ENCODE measurements around the gene MCU. TPM values are rescaled to one million over a fixed set of nuclear protein-coding genes. Genes with fewer than 3 reads are reported as not detected.

The MCU gene
- total RNA-seq, 1 experiment from 2014 or later: 26.8 TPM

DNA sequence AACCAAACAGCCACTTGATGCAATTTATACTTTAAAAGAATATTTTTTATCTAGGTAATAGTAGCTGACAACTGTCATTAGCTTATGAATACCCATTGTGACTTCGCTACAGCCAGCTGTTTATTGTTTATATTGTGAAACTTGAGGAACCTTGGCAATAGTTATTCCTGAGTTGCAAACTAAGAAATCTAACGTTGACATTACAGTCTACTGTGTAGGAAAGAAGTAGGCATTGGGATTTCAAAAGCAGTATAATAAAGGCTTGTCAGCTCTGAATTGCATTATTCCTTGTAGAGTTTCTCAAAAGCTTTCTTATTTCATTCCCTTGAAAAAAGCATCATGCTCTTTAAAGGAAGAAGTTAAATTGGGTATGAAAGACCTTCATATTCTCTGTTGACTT lies 158.9 kb downstream of the MCU start (continued):
- TF ChIP-seq YY1 (IDR thresholded peaks at IDR 0.05; ENCODE audit: extremely low read depth, insufficient replicate concordance, low read depth, low read length) (no peak), EZH2 (IDR thresholded peaks at IDR 0.05) (no peak)

DNA sequence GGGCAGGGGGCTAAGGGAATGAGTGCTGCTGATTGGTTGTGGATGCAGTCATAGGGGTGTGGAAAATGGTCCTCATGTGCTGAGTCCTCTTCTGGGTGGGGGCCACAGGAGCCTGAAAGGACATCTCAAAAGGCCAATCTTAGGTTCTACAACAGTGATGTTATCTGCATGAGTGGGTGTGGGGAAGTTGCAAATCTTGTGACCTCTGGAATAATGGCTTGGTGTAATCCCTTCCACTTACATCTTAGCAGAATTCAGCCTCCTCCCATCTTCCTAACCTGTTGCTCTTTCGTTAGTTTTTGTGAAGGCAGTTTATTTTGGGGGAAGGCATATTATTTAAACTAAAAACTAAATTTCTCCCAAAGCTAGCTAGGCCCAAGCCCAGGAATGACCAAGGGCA lies 159.6 kb downstream of the MCU start:
- ChIA-PET POLR2A (no interaction called here), RAD21 (ENCODE audit: low non-redundant PET in 1 of 2, low total read pairs in 2 of 2, uncharacterized antibody in 2 of 2, unreplicated experiment in 2 of 2) (no interaction called here)
- intact Hi-C loops (cut with micrococcal nuclease): no loop called here

DNA sequence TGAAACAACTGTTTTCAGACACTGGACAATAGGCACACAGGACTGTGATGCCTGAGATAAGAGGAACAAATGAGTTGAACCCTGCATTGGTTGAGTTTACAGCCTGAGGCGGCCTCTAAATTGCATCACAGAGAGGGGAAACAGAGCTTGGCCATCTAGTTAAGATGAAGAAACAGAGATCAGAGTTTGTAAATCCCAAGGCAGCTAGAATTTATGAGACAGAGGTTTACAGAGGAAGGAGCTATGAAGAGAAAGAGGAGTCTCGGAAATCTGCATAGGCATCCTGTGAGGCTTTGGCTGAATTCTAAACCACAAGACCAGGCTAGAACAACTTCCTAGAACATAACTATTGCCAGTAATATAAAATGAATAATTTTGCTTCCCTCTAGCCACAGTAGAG lies 160.6 kb downstream of the MCU start:
- ChIA-PET CTCF (no interaction called here), POLR2A (no interaction called here), RAD21 (ENCODE audit: low non-redundant PET in 1 of 2, low total read pairs in 2 of 2, uncharacterized antibody in 2 of 2, unreplicated experiment in 2 of 2) (no interaction called here)
- TF ChIP-seq SP1 (IDR thresholded peaks at IDR 0.05; ENCODE audit: low read depth) (no peak), ZNF274 (IDR thresholded peaks at IDR 0.05; ENCODE audit: low read depth, low read length) (no peak), CBX3 (IDR thresholded peaks at IDR 0.05; ENCODE audit: low read depth) (no peak), ZFX (IDR thresholded peaks at IDR 0.05) (no peak), FOSL1 (IDR thresholded peaks at IDR 0.05; ENCODE audit: low read depth) (no peak), POLR2A (IDR thresholded peaks at IDR 0.05; ENCODE audit: borderline replicate concordance, extremely low read depth, insufficient read depth, insufficient read length) (no peak), EGR1 (IDR thresholded peaks at IDR 0.05; ENCODE audit: low read depth) (no peak), SRF (IDR thresholded peaks at IDR 0.05; ENCODE audit: low read depth) (no peak), ELF1 (IDR thresholded peaks at IDR 0.05; ENCODE audit: borderline replicate concordance, low read depth) (no peak), CEBPB (IDR thresholded peaks at IDR 0.05; ENCODE audit: low read depth) (no peak), EZH2phosphoT487 (IDR thresholded peaks at IDR 0.05; ENCODE audit: borderline replicate concordance) (no peak), RAD21 (IDR thresholded peaks at IDR 0.05; ENCODE audit: low read depth) (no peak), POLR2AphosphoS5 (IDR thresholded peaks at IDR 0.05; ENCODE audit: low read depth, low read length) (no peak), JUND (IDR thresholded peaks at IDR 0.05) (no peak), TCF7L2 (IDR thresholded peaks at IDR 0.05; ENCODE audit: borderline replicate concordance, extremely low read depth, insufficient read depth, insufficient read length) (no peak)
- TF ChIP-seq, protein P1, sequence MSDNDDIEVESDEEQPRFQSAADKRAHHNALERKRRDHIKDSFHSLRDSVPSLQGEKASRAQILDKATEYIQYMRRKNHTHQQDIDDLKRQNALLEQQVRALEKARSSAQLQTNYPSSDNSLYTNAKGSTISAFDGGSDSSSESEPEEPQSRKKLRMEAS (IDR thresholded peaks at IDR 0.05): no peak
- TF ChIP-seq, protein P2, sequence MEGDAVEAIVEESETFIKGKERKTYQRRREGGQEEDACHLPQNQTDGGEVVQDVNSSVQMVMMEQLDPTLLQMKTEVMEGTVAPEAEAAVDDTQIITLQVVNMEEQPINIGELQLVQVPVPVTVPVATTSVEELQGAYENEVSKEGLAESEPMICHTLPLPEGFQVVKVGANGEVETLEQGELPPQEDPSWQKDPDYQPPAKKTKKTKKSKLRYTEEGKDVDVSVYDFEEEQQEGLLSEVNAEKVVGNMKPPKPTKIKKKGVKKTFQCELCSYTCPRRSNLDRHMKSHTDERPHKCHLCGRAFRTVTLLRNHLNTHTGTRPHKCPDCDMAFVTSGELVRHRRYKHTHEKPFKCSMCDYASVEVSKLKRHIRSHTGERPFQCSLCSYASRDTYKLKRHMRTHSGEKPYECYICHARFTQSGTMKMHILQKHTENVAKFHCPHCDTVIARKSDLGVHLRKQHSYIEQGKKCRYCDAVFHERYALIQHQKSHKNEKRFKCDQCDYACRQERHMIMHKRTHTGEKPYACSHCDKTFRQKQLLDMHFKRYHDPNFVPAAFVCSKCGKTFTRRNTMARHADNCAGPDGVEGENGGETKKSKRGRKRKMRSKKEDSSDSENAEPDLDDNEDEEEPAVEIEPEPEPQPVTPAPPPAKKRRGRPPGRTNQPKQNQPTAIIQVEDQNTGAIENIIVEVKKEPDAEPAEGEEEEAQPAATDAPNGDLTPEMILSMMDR (IDR thresholded peaks at IDR 0.05 in 2 of 3, conservative IDR thresholded peaks at IDR 0.05 in 1 of 3; ENCODE audit: borderline replicate concordance in 1 of 3, insufficient read depth in 1 of 3, low read depth in 2 of 3, low read length in 2 of 3): no peak
- Histone ChIP-seq H2AFZ (ENCODE audit: low read depth, low read length, poor library complexity, severe bottlenecking) (no peak overlapping the region), H3K9ac (ENCODE audit: low read length) (no peak overlapping the region), H3K4me3 (replicated peaks in 1 of 2; ENCODE audit: low read depth in 1 of 2, low read length in 2 of 2) (no peak overlapping the region), H3K4me1 (ENCODE audit: control insufficient read depth in 1 of 2, insufficient read depth in 2 of 2, low read length in 2 of 2) (peaks cover 0 to 4% of the 10 kb centered on the region in 2 experiments; a peak in 2 of 4 replicates), H3K27me3 (ENCODE audit: insufficient read depth, low read length) (no peaks in the 10 kb centered on the region), H3K4me2 (ENCODE audit: low read length) (no peak overlapping the region), H3K27ac (ENCODE audit: low read depth, low read length) (no peak overlapping the region), H3K9me2 (ENCODE audit: insufficient read depth) (no peaks in the 10 kb centered on the region), H3K36me3 (ENCODE audit: control insufficient read depth in 1 of 2, insufficient read depth in 2 of 2, low read length in 2 of 2) (no peaks in the 10 kb centered on the region), H3K9me3 (ENCODE audit: control insufficient read depth in 1 of 2, insufficient read depth in 1 of 2, low read depth in 1 of 2, low read length in 2 of 2) (no peaks in the 10 kb centered on the region), H4K20me1 (ENCODE audit: insufficient read depth) (no peaks in the 10 kb centered on the region), H3K79me2 (ENCODE audit: insufficient read depth, low read length) (no peaks in the 10 kb centered on the region)
- no peak for ATAC-seq
- no TSS peak for BruUV-seq (replicated peaks)
- intact Hi-C loops (cut with micrococcal nuclease): no loop called here
- DNase-seq (ENCODE audit: low read depth, low spot score): no peak

More for the DNA sequence above, 159.6 kb downstream of the MCU start:
- Histone ChIP-seq H3K79me2 (ENCODE audit: insufficient read depth, low read length) (no peaks in the 10 kb centered on the region), H3K27ac (ENCODE audit: low read depth, low read length) (no peak overlapping the region), H3K4me3 (replicated peaks in 1 of 2; ENCODE audit: low read depth in 1 of 2, low read length in 2 of 2) (no peak overlapping the region), H3K4me1 (ENCODE audit: control insufficient read depth in 1 of 2, insufficient read depth in 2 of 2, low read length in 2 of 2) (peaks cover 0 to 10% of the 10 kb centered on the region in 2 experiments; a peak in 2 of 4 replicates), H4K20me1 (ENCODE audit: insufficient read depth) (no peaks in the 10 kb centered on the region), H2AFZ (ENCODE audit: low read depth, low read length, poor library complexity, severe bottlenecking) (no peak overlapping the region), H3K9ac (ENCODE audit: low read length) (no peak overlapping the region), H3K9me3 (ENCODE audit: control insufficient read depth in 1 of 2, insufficient read depth in 1 of 2, low read depth in 1 of 2, low read length in 2 of 2) (no peaks in the 10 kb centered on the region), H3K36me3 (ENCODE audit: control insufficient read depth in 1 of 2, insufficient read depth in 2 of 2, low read length in 2 of 2) (no peaks in the 10 kb centered on the region), H3K9me2 (ENCODE audit: insufficient read depth) (no peaks in the 10 kb centered on the region), H3K4me2 (ENCODE audit: low read length) (no peak overlapping the region), H3K27me3 (ENCODE audit: insufficient read depth, low read length) (no peaks in the 10 kb centered on the region)
- CTCF ChIA-PET: no interaction called here
- no peak for TF ChIP-seq YY1 (IDR thresholded peaks at IDR 0.05; ENCODE audit: extremely low read depth, insufficient replicate concordance, low read depth, low read length)
- TF ChIP-seq JUND (IDR thresholded peaks at IDR 0.05): no peak
- TF ChIP-seq, protein P1 (IDR thresholded peaks at IDR 0.05): no peak
- ATAC-seq (no peak), DNase-seq (ENCODE audit: low read depth, low spot score) (no peak)
- BruUV-seq (replicated peaks): no TSS peak

Data from HCT116 (cell line).